GM12874 (cell line): Measurements from ENCODE around the gene DYNC1I2.

Experiments
- CTCF ChIP-seq: IDR thresholded peaks from 2 replicates; pipeline ENCODE4 v1.5.1; 2011; ENCODE audit warnings: low read depth, mild to moderate bottlenecking, control low read depth, low read length, moderate library complexity; ENCODE audit not compliant: insufficient read depth

Gene DYNC1I2

DNA sequence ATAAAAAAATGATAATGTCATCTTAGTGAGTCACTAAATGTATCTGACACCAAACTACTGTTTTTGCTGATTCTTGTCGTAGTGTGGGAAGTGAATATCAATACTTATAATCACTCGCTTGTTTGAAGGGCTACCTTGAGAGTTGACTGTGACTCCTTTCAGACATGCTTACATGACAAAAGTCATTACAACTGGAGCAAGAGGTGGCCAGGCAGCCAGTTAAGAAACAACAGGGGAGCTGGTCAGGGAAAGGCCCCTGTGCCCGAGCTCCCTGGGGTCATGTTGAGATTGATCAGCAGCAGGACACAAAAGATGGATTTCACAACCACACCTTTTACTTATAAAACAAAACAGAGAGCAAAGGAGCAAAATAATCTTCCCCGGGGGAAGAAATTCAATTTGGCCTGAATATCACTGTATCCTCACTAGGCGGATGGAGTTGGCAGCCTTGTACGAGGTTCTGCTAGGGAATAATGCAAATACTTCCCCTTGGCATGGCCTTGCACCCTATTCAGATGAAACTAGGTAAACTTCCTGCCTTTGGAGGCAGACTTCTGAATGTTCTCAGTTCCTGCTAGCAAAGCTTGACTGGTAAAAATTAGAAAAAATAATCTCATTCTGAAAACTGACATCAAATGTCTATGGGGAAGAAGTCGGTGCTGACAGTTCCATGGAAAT lies 101.2 kb downstream of the DYNC1I2 start:
- TF ChIP-seq CTCF, result no peak

DNA sequence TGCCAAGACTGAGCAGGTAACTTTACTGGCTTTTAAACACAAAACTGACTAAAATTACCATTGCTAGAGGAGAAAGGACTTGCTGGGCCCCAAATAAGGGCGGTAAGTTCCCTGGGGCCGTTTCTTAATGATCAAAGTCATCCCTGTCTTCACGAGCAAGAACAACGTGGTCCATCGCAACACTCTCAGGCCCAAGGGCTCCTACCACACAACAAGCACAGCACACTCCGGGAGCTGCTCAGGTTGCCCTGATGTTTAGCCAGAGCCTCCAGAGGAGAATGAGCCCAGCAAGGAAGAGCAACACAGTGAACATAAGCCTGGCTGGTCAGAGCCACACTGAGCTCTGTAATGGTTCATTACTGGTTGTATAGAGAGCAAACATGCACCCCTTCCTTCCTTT lies 102.7 kb downstream of the DYNC1I2 start:
- no peak for TF ChIP-seq CTCF

GRCh38 chr2:171791361-171791760 lies 104.1 kb downstream of the DYNC1I2 start:
- TF ChIP-seq CTCF, result no peak

DNA sequence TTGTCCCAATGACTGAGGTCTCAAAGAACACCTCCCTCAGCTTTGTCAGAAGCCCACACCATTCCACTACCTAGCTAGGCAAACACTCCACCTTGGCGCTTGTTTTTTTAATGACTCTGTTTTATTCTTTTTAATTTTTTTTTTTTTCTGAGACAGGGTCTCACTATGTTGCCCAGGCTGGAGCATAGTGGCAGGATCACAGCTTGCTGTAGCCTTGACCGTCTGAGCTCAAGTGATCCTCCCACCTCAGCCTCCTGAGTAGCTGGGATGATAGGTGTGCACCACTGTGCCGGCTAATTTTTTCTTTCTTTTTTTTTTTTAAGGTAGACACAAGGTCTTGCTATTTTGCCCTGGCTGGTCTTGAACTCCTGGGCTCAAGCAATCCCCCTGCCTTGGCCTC lies 104.9 kb downstream of the DYNC1I2 start:
- no peak for TF ChIP-seq CTCF

DNA sequence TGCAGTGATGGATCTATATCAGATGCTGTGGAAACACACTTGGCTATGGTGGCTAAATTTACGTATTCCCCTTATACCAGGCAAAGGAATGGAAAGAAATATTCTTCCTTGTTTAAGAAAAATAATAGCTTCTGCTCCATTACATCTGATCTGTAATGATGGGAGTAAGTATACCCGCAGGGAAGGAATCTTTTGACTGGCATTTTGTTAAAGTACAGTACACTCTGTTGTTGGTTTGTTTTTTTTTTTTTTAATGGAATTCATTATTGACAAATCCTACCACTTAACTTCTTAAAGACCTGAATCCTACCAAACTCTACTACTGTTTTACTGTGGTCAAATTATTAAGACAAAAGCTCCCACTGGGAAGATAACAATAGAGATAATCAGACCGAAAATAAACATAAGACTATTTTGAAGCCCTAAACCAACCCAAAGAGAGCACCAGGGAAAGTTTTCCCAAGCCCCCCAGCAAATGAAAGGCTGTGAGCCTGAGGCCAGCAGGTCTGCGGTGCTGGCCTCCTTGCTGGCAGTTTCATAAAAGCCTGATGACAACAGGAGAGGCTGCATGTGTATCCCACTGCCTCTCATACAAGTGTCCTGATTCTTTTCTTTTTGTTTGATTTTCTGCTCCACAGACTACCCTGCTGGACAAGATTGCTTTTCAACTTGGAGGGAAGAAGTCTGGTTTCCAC lies 105.8 kb downstream of the DYNC1I2 start:
- TF ChIP-seq CTCF, result no peak

DNA sequence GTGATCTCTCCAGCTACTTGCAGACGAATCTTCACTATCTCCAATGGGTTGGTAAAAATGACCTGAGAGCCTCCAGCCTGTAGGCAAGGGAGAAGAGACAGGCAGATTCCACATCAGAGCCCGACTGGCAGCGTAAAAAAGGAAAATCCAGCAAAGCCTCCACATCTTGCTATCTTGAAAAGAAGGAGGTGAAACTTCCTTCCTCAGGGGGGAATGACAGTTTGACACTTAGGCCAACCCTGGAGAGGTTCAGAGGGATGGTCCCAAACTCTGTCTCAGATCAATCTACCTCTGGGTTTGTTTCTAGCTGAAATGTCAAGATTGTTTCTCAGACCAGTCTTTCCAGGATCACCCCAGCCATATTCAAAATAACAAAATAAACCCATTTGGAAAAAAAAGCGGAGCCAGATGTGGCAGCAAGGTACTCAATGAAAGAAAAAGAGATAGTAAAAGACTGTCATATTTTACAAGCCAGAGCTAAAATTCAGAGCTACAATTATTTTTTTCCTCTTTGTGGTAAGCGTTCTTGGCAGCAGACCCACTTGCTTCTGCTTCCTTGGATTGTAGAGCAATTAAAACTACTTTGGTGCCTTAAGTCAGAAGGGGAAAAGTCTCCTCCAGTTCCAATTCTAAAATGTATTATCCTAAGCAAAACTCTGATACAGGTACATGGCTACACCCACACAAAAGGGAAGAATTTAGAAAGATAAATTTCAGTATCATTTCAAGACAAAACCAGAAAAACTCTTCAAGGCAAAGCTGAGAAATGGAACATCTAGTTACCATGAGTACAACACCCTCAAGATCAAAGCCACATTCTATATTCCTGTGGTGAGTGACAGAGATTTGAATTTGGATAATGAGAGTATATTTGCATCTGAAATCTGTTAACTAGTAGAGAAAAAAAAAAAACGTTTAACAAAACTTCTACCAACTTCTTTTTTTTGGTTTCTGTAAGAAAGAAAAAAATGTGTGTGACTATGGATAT lies 106.7 kb downstream of the DYNC1I2 start:
- TF ChIP-seq CTCF, result no peak

DNA sequence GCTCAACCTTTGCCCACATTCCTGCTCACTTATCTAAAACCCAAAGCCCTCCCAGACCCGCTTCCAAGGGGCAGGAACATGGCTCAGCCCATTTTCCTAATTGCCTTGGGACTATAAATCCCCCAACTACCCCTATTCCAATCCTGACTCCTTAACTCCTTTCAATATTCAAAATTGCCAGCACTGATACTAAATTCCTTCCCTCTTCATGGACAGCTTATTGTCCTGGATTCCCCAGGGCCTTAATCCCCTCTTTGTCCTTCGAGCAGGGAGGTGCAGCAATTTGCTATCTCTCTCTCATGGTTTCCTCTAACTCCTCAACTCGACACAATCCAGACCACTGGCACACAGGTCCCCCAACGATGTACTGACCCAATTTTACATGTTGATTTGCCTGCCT lies 107.6 kb downstream of the DYNC1I2 start:
- no peak for TF ChIP-seq CTCF
